Ovary (tissue), 9 donors: ENCODE measurements around the gene EEF1AKMT3. TPM values are rescaled to one million over a fixed set of nuclear protein-coding genes. Genes with fewer than 3 reads are reported as not detected.

ENCODE experiments used
- DNase-seq, 5 donors: peaks; one replicate each; pipeline ENCODE4 v3.0.0-alpha.2; 2019 to 2020
- H3K27ac ChIP-seq, 2 donors: fragments of 200-600 bp; one replicate each; pipeline versions ENCODE4 v1.5.1 to v1.8.0; 2019 to 2022
- H3K27me3 ChIP-seq: fragments of 200-600 bp; one replicate; pipeline ENCODE4 v1.8.0; 2022
- H3K36me3 ChIP-seq: fragments of 200-600 bp; sonication (generic); one replicate; pipeline ENCODE4 v1.5.1; 2019
- H3K4me1 ChIP-seq: one replicate; pipeline ENCODE4 v1.8.1; 2013; ENCODE audit warnings: mild to moderate bottlenecking, moderate library complexity; ENCODE audit not compliant: insufficient read depth
- H3K4me3 ChIP-seq: fragments of 200-600 bp; sonication (generic); one replicate; pipeline ENCODE4 v1.5.1; 2017
- H3K9me3 ChIP-seq, 2 donors: fragments of 200-600 bp in 1 of 2; sonication (generic) in 1 of 2; one replicate each; pipeline versions ENCODE4 v1.5.1 to v1.8.1; 2013 to 2019; ENCODE audit warnings: mild to moderate bottlenecking in 1 of 2, moderate library complexity in 1 of 2
- CTCF ChIP-seq, 3 donors: fragments of 450-650 bp in 2 of 3; fragments of 200-600 bp in 1 of 3; IDR thresholded peaks; one replicate each; pipeline versions ENCODE4 v1.5.1 to v1.8.0; 2016 to 2022; ENCODE audit warnings: antibody characterized with exemption in 3 of 3, mild to moderate bottlenecking in 1 of 3
- EP300 ChIP-seq: sonication (generic); formaldehyde crosslinking; IDR thresholded peaks from one replicate; pipeline ENCODE4 v1.6.1; 2017; ENCODE audit warnings: antibody characterized with exemption
- POLR2A ChIP-seq: fragments of 450-650 bp; IDR thresholded peaks from one replicate; pipeline ENCODE4 v1.6.1; 2017; ENCODE audit warnings: antibody characterized with exemption, mild to moderate bottlenecking, moderate library complexity
- WGBS, 3 donors: extraction: QIAGEN DNeasy Blood & Tissue Kit in 1 of 3; methylation state at CpG; one replicate each; pipeline versions ENCODE4 v1.1.5 to v1.1.7; 2013 to 2017; 5-methylcytosine and 5-hydroxymethylcytosine counted together
- intact Hi-C, 4 donors: fragments of 100-400 bp; cut with DNase I; formaldehyde crosslinking; loops; one replicate each; pipeline versions ENCODE4 v1.11.0 to v1.15.1; 2022 to 2023
- polyA plus RNA-seq, 2 donors: library from polyadenylated mRNA; stranded (reverse); fragments of 200-250 nt in 1 of 2; fragments of 350-450 nt in 1 of 2; fragmentation: Illumina TruSeq in 1 of 2; extraction: RNeasy Lipid Tissue Mini Kit (QIAGEN cat#74804) in 1 of 2; gene quantifications; one replicate each; pipeline ENCODE4 v1.2.3, GENCODE V29; 2013 to 2014
- total RNA-seq, 7 donors: library from RNA; depleted of rRNA in 2 of 7; stranded (reverse); fragments of >200 nt in 2 of 7; fragmentation: NEBNext Ultra II Directional in 3 of 7; extraction: Animal tissue kit (Norgen Biotek cat#: 25700) in 3 of 7; gene quantifications; one replicate each; pipeline versions ENCODE4 v1.1.0 to v1.2.4, GENCODE V29; 2016 to 2023
- donor health status: DM: no; HTN: no; CAD: no; lungs with moderate emphysema.
- donor health status: DM: no; HTN: no; CAD: no.
- donor health status: Bipolar disorder and iron deficiency.
- donor health status: DM: yes; HTN: yes; CAD: no.
- donor health status: DM: no; HTN: no; CAD: no.
- donor health status: DM: yes; HTN: yes; CAD: no.

The EEF1AKMT3 gene
- total and polyA plus RNA-seq, 9 donors: 10.4 to 18.0 (median 15.0) TPM

- Histone ChIP-seq H3K27ac (no peak overlapping the region), H3K9me3 (no peaks in the 10 kb centered on the region), H3K27me3 (peaks cover 7% of the 10 kb centered on the region), H3K4me3 (no peak overlapping the region), H3K36me3 (no peaks in the 10 kb centered on the region), H3K4me1 (peaks cover 5% of the 10 kb centered on the region)
- no peak for DNase-seq
- TF ChIP-seq POLR2A: no peak
- no peak for TF ChIP-seq EP300
- TF ChIP-seq CTCF (IDR thresholded peaks at IDR 0.05): no peak
- intact Hi-C loops: loop anchor here in 1 of 4 donors (5.0 kb wide), 1 partner anchor 703 kb away; no protein-coding TSS in a partner anchor
- 68 to 79% (median 69%) methylated on average over 4 of the region's 4 CpGs for WGBS, 3 donors
Observed at GRCh38 chr12:57734591-57734990, 37.8 kb upstream of the EEF1AKMT3 start.

GRCh38 chr12:57735198-57735855 is 37.1 kb upstream of the EEF1AKMT3 start:
- intact Hi-C loops: no loop called here
- TF ChIP-seq POLR2A (no peak), EP300 (no peak), CTCF (IDR thresholded peaks at IDR 0.05) (no peak)
- peaks cover 7% of the 10 kb centered on the region for H3K27me3 ChIP-seq
- 11 to 22% (median 14%) methylated on average over 8 of the region's 8 CpGs for WGBS, 3 donors
- H3K36me3 ChIP-seq: no peaks in the 10 kb centered on the region
- no peak overlapping the region for H3K27ac ChIP-seq
- peaks cover 5% of the 10 kb centered on the region for H3K4me1 ChIP-seq
- H3K4me3 ChIP-seq: no peak overlapping the region
- no peak for DNase-seq
- no peaks in the 10 kb centered on the region for H3K9me3 ChIP-seq

GRCh38 chr12:57735952-57736740 is 36.3 kb upstream of the EEF1AKMT3 start:
- intact Hi-C loops: no loop called here

More at GRCh38 chr12:57735952-57736740, 36.3 kb upstream of the EEF1AKMT3 start:
- H3K36me3 ChIP-seq: no peaks in the 10 kb centered on the region
- peaks cover 5% of the 10 kb centered on the region for H3K4me1 ChIP-seq
- H3K27ac ChIP-seq: no peak overlapping the region
- no peak overlapping the region for H3K4me3 ChIP-seq
- peak in 3 of 5 donors; percentile 36 to 66 (median 65) for DNase-seq
- 1 to 6% (median 3%) methylated on average over 48 to 49 of the region's 49 CpGs for WGBS, 3 donors
- TF ChIP-seq EP300 (no peak), CTCF (IDR thresholded peaks at IDR 0.05) (no peak), POLR2A (no peak)
- peaks cover 7% of the 10 kb centered on the region for H3K27me3 ChIP-seq
- H3K9me3 ChIP-seq: no peaks in the 10 kb centered on the region
